ENCODE measurements around the gene USH2A.

Gene USH2A

GRCh38 chr1:215963621-215964020 lies 459.6 kb downstream of the USH2A start:
- DNase-seq (ENCODE audit: low read depth, low spot score), result no peak

- no peak for DNase-seq (ENCODE audit: low read depth, low spot score)
Observed at GRCh38 chr1:215963040-215963439, 460.2 kb downstream of the USH2A start.

GRCh38 chr1:215958841-215959240 lies 464.4 kb downstream of the USH2A start:
- DNase-seq (ENCODE audit: low read depth, low spot score), result no peak

GRCh38 chr1:215957663-215958062 lies 465.6 kb downstream of the USH2A start:
- DNase-seq (ENCODE audit: low read depth, low spot score), result no peak

GRCh38 chr1:215932558-215932957 lies 490.7 kb downstream of the USH2A start:
- DNase-seq (ENCODE audit: low read depth, low spot score), result no peak

GRCh38 chr1:215926670-215927069 lies 496.6 kb downstream of the USH2A start:
- no peak for DNase-seq (ENCODE audit: low read depth, low spot score)

- DNase-seq (ENCODE audit: low read depth, low spot score), result no peak
Observed at GRCh38 chr1:215923129-215923824, 500.0 kb downstream of the USH2A start.

GRCh38 chr1:215911406-215911968 lies 511.8 kb downstream of the USH2A start:
- no peak for DNase-seq (ENCODE audit: low read depth, low spot score)

- no peak for DNase-seq (ENCODE audit: low read depth, low spot score)
Observed at GRCh38 chr1:215905493-215906115, 517.6 kb downstream of the USH2A start.

- no peak for DNase-seq (ENCODE audit: low read depth, low spot score)
Observed at GRCh38 chr1:215900684-215901083, 522.6 kb downstream of the USH2A start.

- no peak for DNase-seq (ENCODE audit: low read depth, low spot score)
Observed at GRCh38 chr1:215899901-215900300, 523.3 kb downstream of the USH2A start.

- no peak for DNase-seq (ENCODE audit: low read depth, low spot score)
Observed at GRCh38 chr1:215895893-215896292, 527.4 kb downstream of the USH2A start.

GRCh38 chr1:215895276-215895675 lies 528.0 kb downstream of the USH2A start:
- no peak for DNase-seq (ENCODE audit: low read depth, low spot score)

- no peak for DNase-seq (ENCODE audit: low read depth, low spot score)
Observed at GRCh38 chr1:215894617-215895016, 528.6 kb downstream of the USH2A start.

GRCh38 chr1:215891266-215892057 lies 531.8 kb downstream of the USH2A start:
- DNase-seq (ENCODE audit: low read depth, low spot score), result no peak

GRCh38 chr1:215890438-215890837 lies 532.8 kb downstream of the USH2A start:
- DNase-seq (ENCODE audit: low read depth, low spot score), result no peak

- no peak for DNase-seq (ENCODE audit: low read depth, low spot score)
Observed at GRCh38 chr1:215889871-215890270, 533.4 kb downstream of the USH2A start.

- no peak for DNase-seq (ENCODE audit: low read depth, low spot score)
Observed at GRCh38 chr1:215888159-215888558, 535.1 kb downstream of the USH2A start.

GRCh38 chr1:215887627-215888026 lies 535.6 kb downstream of the USH2A start:
- no peak for DNase-seq (ENCODE audit: low read depth, low spot score)

- DNase-seq (ENCODE audit: low read depth, low spot score), result no peak
Observed at GRCh38 chr1:215883004-215883403, 540.2 kb downstream of the USH2A start.

- DNase-seq (ENCODE audit: low read depth, low spot score), result no peak
Observed at GRCh38 chr1:215878843-215879242, 544.4 kb downstream of the USH2A start.

GRCh38 chr1:215878128-215878527 lies 545.1 kb downstream of the USH2A start:
- DNase-seq (ENCODE audit: low read depth, low spot score), result no peak
